ENCODE data around the gene ESR1. TPM values are rescaled to one million over a fixed set of nuclear protein-coding genes. Genes with fewer than 3 reads are reported as not detected.
A peak's percentile ranks its signal among the peaks of the same experiment; 100 is the strongest.

The ESR1 gene
- total RNA-seq, 1 donor from 2014 or later: not detected

GRCh38 chr6:151763938-151764680 lies 43.4 kb upstream of the ESR1 start:
- Mint-ChIP-seq H3K9me3 (ENCODE audit: low read depth) (no peaks in the 10 kb centered on the region), H3K27ac (peak overlapping the region; percentile 78), H3K27me3 (peaks cover 3% of the 10 kb centered on the region), H3K4me1 (ENCODE audit: low read depth) (peaks cover 8% of the 10 kb centered on the region), H3K36me3 (ENCODE audit: insufficient read depth) (no peaks in the 10 kb centered on the region), H3K4me3 (ENCODE audit: low read depth) (peak overlapping the region; percentile 66)
- DNase-seq (ENCODE audit: low spot score, unreplicated experiment): peak; percentile 56
- TF ChIP-seq, protein P1, sequence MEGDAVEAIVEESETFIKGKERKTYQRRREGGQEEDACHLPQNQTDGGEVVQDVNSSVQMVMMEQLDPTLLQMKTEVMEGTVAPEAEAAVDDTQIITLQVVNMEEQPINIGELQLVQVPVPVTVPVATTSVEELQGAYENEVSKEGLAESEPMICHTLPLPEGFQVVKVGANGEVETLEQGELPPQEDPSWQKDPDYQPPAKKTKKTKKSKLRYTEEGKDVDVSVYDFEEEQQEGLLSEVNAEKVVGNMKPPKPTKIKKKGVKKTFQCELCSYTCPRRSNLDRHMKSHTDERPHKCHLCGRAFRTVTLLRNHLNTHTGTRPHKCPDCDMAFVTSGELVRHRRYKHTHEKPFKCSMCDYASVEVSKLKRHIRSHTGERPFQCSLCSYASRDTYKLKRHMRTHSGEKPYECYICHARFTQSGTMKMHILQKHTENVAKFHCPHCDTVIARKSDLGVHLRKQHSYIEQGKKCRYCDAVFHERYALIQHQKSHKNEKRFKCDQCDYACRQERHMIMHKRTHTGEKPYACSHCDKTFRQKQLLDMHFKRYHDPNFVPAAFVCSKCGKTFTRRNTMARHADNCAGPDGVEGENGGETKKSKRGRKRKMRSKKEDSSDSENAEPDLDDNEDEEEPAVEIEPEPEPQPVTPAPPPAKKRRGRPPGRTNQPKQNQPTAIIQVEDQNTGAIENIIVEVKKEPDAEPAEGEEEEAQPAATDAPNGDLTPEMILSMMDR (IDR thresholded peaks at IDR 0.05; ENCODE audit: unreplicated experiment): peak; percentile 72

DNA sequence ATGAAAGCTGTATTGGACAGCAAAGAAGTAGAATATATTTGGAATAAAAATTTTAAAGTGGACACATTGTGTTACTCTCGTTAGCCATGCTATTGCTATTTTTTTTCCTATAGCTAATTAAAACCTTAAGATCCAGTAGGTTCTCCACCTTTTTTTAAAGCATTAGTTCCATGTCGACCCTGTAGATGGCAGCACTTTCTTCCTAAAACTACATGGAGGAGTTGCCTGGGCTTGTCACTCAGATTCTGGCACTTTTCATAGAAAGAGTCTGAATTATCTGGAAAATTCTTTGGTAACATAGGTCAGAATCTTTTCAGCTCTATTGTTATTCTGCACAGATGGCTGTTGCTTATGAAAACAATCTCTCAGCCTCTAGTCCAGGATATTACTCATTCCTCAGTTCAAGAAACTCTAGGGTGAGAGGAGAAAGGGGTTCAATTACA lies 42.0 kb upstream of the ESR1 start:
- H3K27me3 Mint-ChIP-seq: peaks cover 3% of the 10 kb centered on the region
- peaks cover 8% of the 10 kb centered on the region for H3K4me1 Mint-ChIP-seq (ENCODE audit: low read depth)
- DNase-seq (ENCODE audit: low spot score, unreplicated experiment): no peak
- no peaks in the 10 kb centered on the region for H3K36me3 Mint-ChIP-seq (ENCODE audit: insufficient read depth)
- no peak overlapping the region for H3K4me3 Mint-ChIP-seq (ENCODE audit: low read depth)
- no peaks in the 10 kb centered on the region for H3K9me3 Mint-ChIP-seq (ENCODE audit: low read depth)
- H3K27ac Mint-ChIP-seq: no peak overlapping the region
- TF ChIP-seq, protein P1 (IDR thresholded peaks at IDR 0.05; ENCODE audit: unreplicated experiment): peak; percentile 75

DNA sequence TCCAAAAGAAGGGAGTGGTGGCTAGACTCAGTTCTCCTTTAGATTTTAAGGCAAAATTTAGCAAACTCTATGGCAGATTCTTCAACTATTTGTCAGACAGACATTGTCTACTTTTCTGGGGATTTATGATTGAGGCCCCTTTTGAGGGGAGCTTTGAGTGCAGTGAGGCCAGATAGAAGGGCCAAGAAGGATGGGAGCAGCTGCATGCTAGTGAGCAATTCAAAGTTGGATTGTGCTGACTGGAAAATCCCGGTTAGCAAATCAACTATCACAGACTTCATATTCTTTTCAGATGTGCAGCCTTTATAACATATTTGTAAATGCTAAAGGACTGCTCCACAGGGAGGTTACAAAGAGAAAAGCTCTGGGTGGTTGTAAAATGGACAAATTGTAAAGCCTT lies 35.0 kb upstream of the ESR1 start:
- Mint-ChIP-seq H3K27me3 (peaks cover 3% of the 10 kb centered on the region), H3K27ac (no peak overlapping the region), H3K4me3 (ENCODE audit: low read depth) (no peak overlapping the region), H3K36me3 (ENCODE audit: insufficient read depth) (no peaks in the 10 kb centered on the region), H3K9me3 (ENCODE audit: low read depth) (no peaks in the 10 kb centered on the region), H3K4me1 (ENCODE audit: low read depth) (no peaks in the 10 kb centered on the region)
- DNase-seq (ENCODE audit: low spot score, unreplicated experiment): no peak
- TF ChIP-seq, protein P1 (IDR thresholded peaks at IDR 0.05; ENCODE audit: unreplicated experiment): no peak

GRCh38 chr6:151773382-151773781 lies 34.1 kb upstream of the ESR1 start:
- no peak for DNase-seq (ENCODE audit: low spot score, unreplicated experiment)
- no peaks in the 10 kb centered on the region for H3K9me3 Mint-ChIP-seq (ENCODE audit: low read depth)
- no peak overlapping the region for H3K4me3 Mint-ChIP-seq (ENCODE audit: low read depth)
- no peak overlapping the region for H3K27ac Mint-ChIP-seq
- no peaks in the 10 kb centered on the region for H3K4me1 Mint-ChIP-seq (ENCODE audit: low read depth)
- H3K27me3 Mint-ChIP-seq: no peaks in the 10 kb centered on the region
- TF ChIP-seq, protein P1 (IDR thresholded peaks at IDR 0.05; ENCODE audit: unreplicated experiment): no peak
- no peaks in the 10 kb centered on the region for H3K36me3 Mint-ChIP-seq (ENCODE audit: insufficient read depth)

DNA sequence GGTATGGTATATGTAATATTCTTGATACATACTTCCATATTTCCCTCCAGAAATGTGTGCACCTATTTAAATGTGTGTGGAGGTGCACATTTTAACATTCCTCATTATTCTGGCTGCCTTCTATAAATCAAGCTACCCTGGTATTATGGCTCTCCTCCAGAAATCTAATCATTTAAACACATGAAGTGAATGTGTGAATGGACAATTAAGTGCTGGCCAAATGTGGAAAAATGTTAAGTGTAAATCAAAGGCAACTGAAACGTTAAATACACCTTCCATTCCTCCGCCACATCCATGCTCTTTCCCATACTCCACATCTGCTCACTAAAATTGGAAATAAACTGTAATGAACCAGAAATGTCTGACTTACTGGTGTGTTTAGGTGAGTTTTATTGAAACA lies 24.9 kb upstream of the ESR1 start:
- Mint-ChIP-seq H3K9me3 (ENCODE audit: low read depth) (peaks cover 6% of the 10 kb centered on the region), H3K4me3 (ENCODE audit: low read depth) (no peak overlapping the region), H3K36me3 (ENCODE audit: insufficient read depth) (no peaks in the 10 kb centered on the region), H3K27ac (no peak overlapping the region), H3K4me1 (ENCODE audit: low read depth) (no peaks in the 10 kb centered on the region), H3K27me3 (no peaks in the 10 kb centered on the region)
- DNase-seq (ENCODE audit: low spot score, unreplicated experiment): no peak
- TF ChIP-seq, protein P1 (IDR thresholded peaks at IDR 0.05; ENCODE audit: unreplicated experiment): no peak
